Panc1 (cell line): ENCODE results near the gene TMEM163. TPM values are rescaled to one million over a fixed set of nuclear protein-coding genes. Genes with fewer than 3 reads are reported as not detected.

Experiments used
- ATAC-seq: fragments of 200-7000 bp; cut with Tn5 transposase; 2 replicates; pipeline ENCODE4 v1.9.1; 2020; ENCODE audit warnings: mild to moderate bottlenecking, moderate library complexity
- BruUV-seq: library from RNA; stranded (reverse); fragments of 400-500 nt; replicated peaks from 2 replicates; lab custom pipeline; 2021; lab: Mats Ljungman, UMichigan
- CTCF ChIA-PET: fragments of 300-600 bp; sonication (Branson Sonifier 250); formaldehyde crosslinking; loops from one replicate; lab custom pipeline; 2022; ENCODE audit warnings: antibody characterized with exemption; lab: Charles Lee
- POLR2A ChIA-PET: fragments of 300-600 bp; sonication (Branson Sonifier 250); formaldehyde crosslinking; loops from one replicate; lab custom pipeline; 2022; ENCODE audit warnings: antibody characterized with exemption; lab: Charles Lee
- DNase-seq: peaks from one replicate; pipeline ENCODE4 v3.0.0-alpha.2; 2010; ENCODE audit warnings: low read depth, low spot score
- H3K27ac ChIP-seq: 2 replicates; pipeline ENCODE4 v1.5.1; 2011; ENCODE audit warnings: mild to moderate bottlenecking, low read length, inconsistent platforms
- H3K27me3 ChIP-seq: fragments of 200-500 bp; sonication (Bioruptor generic); 2 replicates; pipeline ENCODE4 v1.6.0; 2014; ENCODE audit warnings: low read length, inconsistent platforms; ENCODE audit not compliant: control insufficient read depth, insufficient read depth
- H3K36me3 ChIP-seq: fragments of 200-500 bp; sonication (Bioruptor generic); 2 replicates; pipeline ENCODE4 v1.5.1; 2014; ENCODE audit warnings: inconsistent platforms, mild to moderate bottlenecking, low read length, moderate library complexity; ENCODE audit not compliant: control insufficient read depth, insufficient read depth
- H3K4me1 ChIP-seq: 2 replicates; pipeline ENCODE4 v1.5.1; 2011; ENCODE audit warnings: inconsistent platforms, mild to moderate bottlenecking, low read length, moderate library complexity; ENCODE audit not compliant: control insufficient read depth, insufficient read depth
- H3K4me3 ChIP-seq, 2 experiments: 2 replicates each; pipeline ENCODE4 v1.5.1; 2011 to 2012; ENCODE audit warnings: low read depth in 2 of 2, low read length in 2 of 2, mild to moderate bottlenecking in 2 of 2, inconsistent platforms in 1 of 2, moderate library complexity in 1 of 2
- H3K9me3 ChIP-seq: fragments of 200-500 bp; sonication (Bioruptor generic); 2 replicates; pipeline ENCODE4 v1.5.1; 2014; ENCODE audit warnings: low read depth, mild to moderate bottlenecking, inconsistent platforms, low read length, moderate library complexity; ENCODE audit not compliant: control insufficient read depth, insufficient read depth
- SIN3A ChIP-seq: IDR thresholded peaks from 2 replicates; pipeline ENCODE4 v1.6.1; 2012; ENCODE audit warnings: low read depth, mild to moderate bottlenecking, low read length, moderate library complexity, borderline replicate concordance; ENCODE audit not compliant: insufficient read depth
- TCF7L2 ChIP-seq: IDR thresholded peaks from 2 replicates; pipeline ENCODE4 v1.6.1; 2011; ENCODE audit warnings: mild to moderate bottlenecking, low read depth, low read length, inconsistent platforms
- in situ Hi-C: cut with HindIII; loops from 2 replicates; pipeline ENCODE4 v1.10.0; 2016; ENCODE audit warnings: low sequenced_read_pairs, low pct_unique_long_range_greater_than_20kb
- intact Hi-C: fragments of 100-400 bp; cut with micrococcal nuclease; formaldehyde crosslinking; loops from one replicate; pipeline ENCODE4 v1.10.0; 2022; ENCODE audit not compliant: unreplicated experiment
- total RNA-seq: library from RNA; stranded (reverse); gene quantifications from one replicate; pipeline ENCODE4 v1.2.1, GENCODE V29; 2021; ENCODE audit not compliant: unreplicated experiment
- TF ChIP-seq, protein P1 (sequence below), 2 experiments: IDR thresholded peaks; 2 replicates each; pipeline ENCODE4 v1.6.1; 2011 to 2012; ENCODE audit warnings: low read depth in 2 of 2, control low read depth in 1 of 2, low read length in 1 of 2, mild to moderate bottlenecking in 1 of 2, moderate library complexity in 1 of 2; ENCODE audit not compliant: insufficient read depth in 1 of 2
- TF ChIP-seq, protein P2 (sequence below): fragments of 450-650 bp; IDR thresholded peaks from 2 replicates; pipeline ENCODE4 v1.5.1; 2017; ENCODE audit warnings: mild to moderate bottlenecking

The TMEM163 gene
- total RNA-seq, 1 experiment from 2014 or later, result not detected

DNA sequence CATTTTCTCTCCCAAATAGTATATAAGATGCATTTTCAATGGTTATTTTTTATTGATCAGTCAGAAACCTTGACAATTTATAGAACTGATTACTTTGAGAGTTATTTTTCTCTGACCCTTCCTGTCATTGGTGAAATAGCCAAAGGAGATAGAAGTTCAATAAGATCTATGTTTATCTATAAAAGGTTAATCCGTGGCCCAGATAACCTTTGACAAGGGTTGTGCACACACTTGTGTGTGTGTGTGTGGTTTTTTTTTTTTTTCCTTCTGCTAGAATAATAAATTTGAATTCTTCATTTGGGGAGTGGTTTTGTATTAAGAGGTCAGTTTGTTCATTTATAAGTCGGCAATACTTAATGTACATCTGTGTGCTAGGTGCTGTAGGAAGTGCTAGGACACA lies 304.9 kb downstream of the TMEM163 start:
- in situ Hi-C loops (no loop called here), intact Hi-C loops (loop anchor here (10.0 kb wide), 1 partner anchor 529 kb away; no protein-coding TSS in a partner anchor)
- ChIA-PET CTCF (no interaction called here), POLR2A (no interaction called here)
- ATAC-seq, result no peak
- H3K4me3 ChIP-seq, result no peak overlapping the region
- no peak for TF ChIP-seq SIN3A
- TF ChIP-seq, protein P1, sequence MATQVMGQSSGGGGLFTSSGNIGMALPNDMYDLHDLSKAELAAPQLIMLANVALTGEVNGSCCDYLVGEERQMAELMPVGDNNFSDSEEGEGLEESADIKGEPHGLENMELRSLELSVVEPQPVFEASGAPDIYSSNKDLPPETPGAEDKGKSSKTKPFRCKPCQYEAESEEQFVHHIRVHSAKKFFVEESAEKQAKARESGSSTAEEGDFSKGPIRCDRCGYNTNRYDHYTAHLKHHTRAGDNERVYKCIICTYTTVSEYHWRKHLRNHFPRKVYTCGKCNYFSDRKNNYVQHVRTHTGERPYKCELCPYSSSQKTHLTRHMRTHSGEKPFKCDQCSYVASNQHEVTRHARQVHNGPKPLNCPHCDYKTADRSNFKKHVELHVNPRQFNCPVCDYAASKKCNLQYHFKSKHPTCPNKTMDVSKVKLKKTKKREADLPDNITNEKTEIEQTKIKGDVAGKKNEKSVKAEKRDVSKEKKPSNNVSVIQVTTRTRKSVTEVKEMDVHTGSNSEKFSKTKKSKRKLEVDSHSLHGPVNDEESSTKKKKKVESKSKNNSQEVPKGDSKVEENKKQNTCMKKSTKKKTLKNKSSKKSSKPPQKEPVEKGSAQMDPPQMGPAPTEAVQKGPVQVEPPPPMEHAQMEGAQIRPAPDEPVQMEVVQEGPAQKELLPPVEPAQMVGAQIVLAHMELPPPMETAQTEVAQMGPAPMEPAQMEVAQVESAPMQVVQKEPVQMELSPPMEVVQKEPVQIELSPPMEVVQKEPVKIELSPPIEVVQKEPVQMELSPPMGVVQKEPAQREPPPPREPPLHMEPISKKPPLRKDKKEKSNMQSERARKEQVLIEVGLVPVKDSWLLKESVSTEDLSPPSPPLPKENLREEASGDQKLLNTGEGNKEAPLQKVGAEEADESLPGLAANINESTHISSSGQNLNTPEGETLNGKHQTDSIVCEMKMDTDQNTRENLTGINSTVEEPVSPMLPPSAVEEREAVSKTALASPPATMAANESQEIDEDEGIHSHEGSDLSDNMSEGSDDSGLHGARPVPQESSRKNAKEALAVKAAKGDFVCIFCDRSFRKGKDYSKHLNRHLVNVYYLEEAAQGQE (IDR thresholded peaks at IDR 0.05; ENCODE audit: insufficient read depth in 1 of 2, low read depth in 2 of 2, low read length in 1 of 2), result no peak
- TF ChIP-seq TCF7L2, result no peak
- H3K27me3 ChIP-seq, result no peaks in the 10 kb centered on the region
- H3K36me3 ChIP-seq, result no peaks in the 10 kb centered on the region
- no peak overlapping the region for H3K27ac ChIP-seq
- no peaks in the 10 kb centered on the region for H3K4me1 ChIP-seq
- BruUV-seq, result no TSS peak
- H3K9me3 ChIP-seq, result no peaks in the 10 kb centered on the region
- no peak for DNase-seq

DNA sequence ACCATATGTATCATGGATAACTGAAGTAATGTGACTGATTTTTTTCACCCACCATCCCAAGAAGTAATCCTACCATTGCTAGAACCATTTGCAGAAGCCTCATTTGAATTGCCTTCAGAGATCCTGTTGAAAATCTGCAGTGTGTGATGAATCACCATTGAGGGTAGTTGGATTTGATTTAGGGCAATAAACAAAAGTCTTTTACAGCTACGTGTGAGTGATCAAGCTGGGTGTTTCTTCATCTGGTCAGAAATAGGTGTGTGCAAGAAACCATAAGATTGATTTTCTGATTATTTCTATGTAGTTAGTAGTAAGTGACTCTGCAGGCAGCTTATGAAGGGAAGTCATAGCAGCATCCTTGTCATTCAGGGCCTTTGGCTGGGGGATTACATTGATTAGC lies 305.4 kb downstream of the TMEM163 start:
- POLR2A ChIA-PET, result no interaction called here

More for the DNA sequence above, 305.4 kb downstream of the TMEM163 start:
- Histone ChIP-seq H3K27ac (no peak overlapping the region), H3K4me1 (no peaks in the 10 kb centered on the region), H3K27me3 (no peaks in the 10 kb centered on the region), H3K9me3 (no peaks in the 10 kb centered on the region), H3K4me3 (no peak overlapping the region), H3K36me3 (no peaks in the 10 kb centered on the region)
- intact Hi-C loops, result loop anchor here (10.0 kb wide), 1 partner anchor 529 kb away; no protein-coding TSS in a partner anchor
- CTCF ChIA-PET, result no interaction called here
- no TSS peak for BruUV-seq
- DNase-seq (no peak), ATAC-seq (no peak)
- TF ChIP-seq, protein P2, sequence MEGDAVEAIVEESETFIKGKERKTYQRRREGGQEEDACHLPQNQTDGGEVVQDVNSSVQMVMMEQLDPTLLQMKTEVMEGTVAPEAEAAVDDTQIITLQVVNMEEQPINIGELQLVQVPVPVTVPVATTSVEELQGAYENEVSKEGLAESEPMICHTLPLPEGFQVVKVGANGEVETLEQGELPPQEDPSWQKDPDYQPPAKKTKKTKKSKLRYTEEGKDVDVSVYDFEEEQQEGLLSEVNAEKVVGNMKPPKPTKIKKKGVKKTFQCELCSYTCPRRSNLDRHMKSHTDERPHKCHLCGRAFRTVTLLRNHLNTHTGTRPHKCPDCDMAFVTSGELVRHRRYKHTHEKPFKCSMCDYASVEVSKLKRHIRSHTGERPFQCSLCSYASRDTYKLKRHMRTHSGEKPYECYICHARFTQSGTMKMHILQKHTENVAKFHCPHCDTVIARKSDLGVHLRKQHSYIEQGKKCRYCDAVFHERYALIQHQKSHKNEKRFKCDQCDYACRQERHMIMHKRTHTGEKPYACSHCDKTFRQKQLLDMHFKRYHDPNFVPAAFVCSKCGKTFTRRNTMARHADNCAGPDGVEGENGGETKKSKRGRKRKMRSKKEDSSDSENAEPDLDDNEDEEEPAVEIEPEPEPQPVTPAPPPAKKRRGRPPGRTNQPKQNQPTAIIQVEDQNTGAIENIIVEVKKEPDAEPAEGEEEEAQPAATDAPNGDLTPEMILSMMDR, result no peak
- TF ChIP-seq, protein P1 (IDR thresholded peaks at IDR 0.05; ENCODE audit: insufficient read depth in 1 of 2, low read depth in 2 of 2, low read length in 1 of 2), result no peak
- in situ Hi-C loops, result no loop called here
